ENCODE data around the gene ZNF593.

DNA sequence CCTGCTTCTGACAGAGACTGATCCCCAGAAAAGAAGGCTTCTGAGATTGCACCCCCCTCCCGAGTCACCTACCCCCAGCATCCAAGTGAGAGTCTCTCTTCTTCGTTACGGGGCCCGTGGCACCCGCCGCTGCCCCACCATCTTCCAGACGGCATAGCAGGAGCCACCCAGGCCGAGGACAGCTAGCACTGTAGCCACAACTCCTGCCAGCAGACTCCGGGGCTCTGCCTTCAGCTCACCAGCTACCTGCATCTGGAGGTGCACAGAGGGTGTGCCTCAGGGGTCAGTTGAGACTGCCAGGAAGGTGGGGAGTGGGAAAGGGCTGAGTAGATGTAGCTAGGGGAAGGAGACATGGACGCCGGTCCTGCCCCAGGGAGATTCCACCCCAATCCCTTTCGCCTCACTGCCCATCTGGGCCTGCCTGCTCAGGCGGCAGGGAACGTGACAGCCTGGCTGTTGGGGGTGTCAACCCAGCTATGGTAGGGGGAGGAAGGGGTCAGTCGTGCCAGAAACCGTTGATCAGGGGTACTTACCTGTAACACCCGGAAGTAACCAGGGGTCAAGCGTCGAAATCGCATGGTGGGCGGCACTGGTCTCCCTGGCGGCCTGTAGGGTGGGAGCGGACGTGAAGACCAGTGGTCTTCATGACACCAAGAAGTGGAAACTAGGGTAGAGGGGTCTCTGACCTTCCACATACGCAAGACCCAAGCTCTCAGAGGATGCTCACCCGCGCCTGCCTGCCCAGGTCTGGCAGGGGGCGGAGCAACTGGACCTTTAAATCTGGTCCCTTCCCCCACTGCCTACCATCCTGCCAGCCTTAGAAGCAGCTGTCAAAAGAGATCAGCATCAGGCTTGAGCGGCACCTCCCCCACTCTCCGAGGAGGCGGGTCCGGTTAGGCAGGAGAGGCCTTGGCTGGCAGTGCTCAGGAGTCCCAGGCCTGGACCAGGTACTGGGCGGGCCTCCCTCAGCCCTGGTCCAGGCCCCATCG is 1.7 kb downstream of the ZNF593 start, which contains the start of gene ZNF593OS:
- TF ChIP-seq, protein P1, sequence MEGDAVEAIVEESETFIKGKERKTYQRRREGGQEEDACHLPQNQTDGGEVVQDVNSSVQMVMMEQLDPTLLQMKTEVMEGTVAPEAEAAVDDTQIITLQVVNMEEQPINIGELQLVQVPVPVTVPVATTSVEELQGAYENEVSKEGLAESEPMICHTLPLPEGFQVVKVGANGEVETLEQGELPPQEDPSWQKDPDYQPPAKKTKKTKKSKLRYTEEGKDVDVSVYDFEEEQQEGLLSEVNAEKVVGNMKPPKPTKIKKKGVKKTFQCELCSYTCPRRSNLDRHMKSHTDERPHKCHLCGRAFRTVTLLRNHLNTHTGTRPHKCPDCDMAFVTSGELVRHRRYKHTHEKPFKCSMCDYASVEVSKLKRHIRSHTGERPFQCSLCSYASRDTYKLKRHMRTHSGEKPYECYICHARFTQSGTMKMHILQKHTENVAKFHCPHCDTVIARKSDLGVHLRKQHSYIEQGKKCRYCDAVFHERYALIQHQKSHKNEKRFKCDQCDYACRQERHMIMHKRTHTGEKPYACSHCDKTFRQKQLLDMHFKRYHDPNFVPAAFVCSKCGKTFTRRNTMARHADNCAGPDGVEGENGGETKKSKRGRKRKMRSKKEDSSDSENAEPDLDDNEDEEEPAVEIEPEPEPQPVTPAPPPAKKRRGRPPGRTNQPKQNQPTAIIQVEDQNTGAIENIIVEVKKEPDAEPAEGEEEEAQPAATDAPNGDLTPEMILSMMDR (conservative IDR thresholded peaks at IDR 0.05; ENCODE audit: low read depth in 2 of 2), result no peak
- no peak for TF ChIP-seq EZH2phosphoT487 (IDR thresholded peaks at IDR 0.05; ENCODE audit: unreplicated experiment)
- TF ChIP-seq, protein P2, sequence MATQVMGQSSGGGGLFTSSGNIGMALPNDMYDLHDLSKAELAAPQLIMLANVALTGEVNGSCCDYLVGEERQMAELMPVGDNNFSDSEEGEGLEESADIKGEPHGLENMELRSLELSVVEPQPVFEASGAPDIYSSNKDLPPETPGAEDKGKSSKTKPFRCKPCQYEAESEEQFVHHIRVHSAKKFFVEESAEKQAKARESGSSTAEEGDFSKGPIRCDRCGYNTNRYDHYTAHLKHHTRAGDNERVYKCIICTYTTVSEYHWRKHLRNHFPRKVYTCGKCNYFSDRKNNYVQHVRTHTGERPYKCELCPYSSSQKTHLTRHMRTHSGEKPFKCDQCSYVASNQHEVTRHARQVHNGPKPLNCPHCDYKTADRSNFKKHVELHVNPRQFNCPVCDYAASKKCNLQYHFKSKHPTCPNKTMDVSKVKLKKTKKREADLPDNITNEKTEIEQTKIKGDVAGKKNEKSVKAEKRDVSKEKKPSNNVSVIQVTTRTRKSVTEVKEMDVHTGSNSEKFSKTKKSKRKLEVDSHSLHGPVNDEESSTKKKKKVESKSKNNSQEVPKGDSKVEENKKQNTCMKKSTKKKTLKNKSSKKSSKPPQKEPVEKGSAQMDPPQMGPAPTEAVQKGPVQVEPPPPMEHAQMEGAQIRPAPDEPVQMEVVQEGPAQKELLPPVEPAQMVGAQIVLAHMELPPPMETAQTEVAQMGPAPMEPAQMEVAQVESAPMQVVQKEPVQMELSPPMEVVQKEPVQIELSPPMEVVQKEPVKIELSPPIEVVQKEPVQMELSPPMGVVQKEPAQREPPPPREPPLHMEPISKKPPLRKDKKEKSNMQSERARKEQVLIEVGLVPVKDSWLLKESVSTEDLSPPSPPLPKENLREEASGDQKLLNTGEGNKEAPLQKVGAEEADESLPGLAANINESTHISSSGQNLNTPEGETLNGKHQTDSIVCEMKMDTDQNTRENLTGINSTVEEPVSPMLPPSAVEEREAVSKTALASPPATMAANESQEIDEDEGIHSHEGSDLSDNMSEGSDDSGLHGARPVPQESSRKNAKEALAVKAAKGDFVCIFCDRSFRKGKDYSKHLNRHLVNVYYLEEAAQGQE (IDR thresholded peaks at IDR 0.05; ENCODE audit: unreplicated experiment), result no peak
- TF ChIP-seq POLR2AphosphoS5 (IDR thresholded peaks at IDR 0.05; ENCODE audit: low read depth), result no peak
- no peak for TF ChIP-seq EZH2 (IDR thresholded peaks at IDR 0.05; ENCODE audit: low read depth, unreplicated experiment)
- TF ChIP-seq ZNF331 (CRISPR knock-in tag; IDR thresholded peaks at IDR 0.05; ENCODE audit: low read depth), result no peak
